Stomach (tissue), 4 donors: Measurements from ENCODE around the gene TCF12.

Experiments used
- CTCF ChIP-seq, 7 experiments: fragments of 450-650 bp in 4 of 7; fragments of 200-600 bp in 3 of 7; sonication (generic) in 3 of 7; IDR thresholded peaks; one replicate each; pipeline ENCODE4 v1.5.1; 2016 to 2019; ENCODE audit warnings: antibody characterized with exemption in 7 of 7, control low read depth in 2 of 7, mild to moderate bottlenecking in 1 of 7
- EP300 ChIP-seq: sonication (generic); formaldehyde crosslinking; IDR thresholded peaks from one replicate; pipeline ENCODE4 v1.6.1; 2017; ENCODE audit warnings: antibody characterized with exemption
- POLR2A ChIP-seq, 4 donors: fragments of 450-650 bp; IDR thresholded peaks; one replicate each; pipeline ENCODE4 v1.6.1; 2016; ENCODE audit warnings: antibody characterized with exemption in 4 of 4, control low read depth in 2 of 4, mild to moderate bottlenecking in 1 of 4, moderate library complexity in 1 of 4
- POLR2AphosphoS5 ChIP-seq, 3 donors: sonication (generic); formaldehyde crosslinking; IDR thresholded peaks; one replicate each; pipeline ENCODE4 v1.6.1; 2016; ENCODE audit warnings: antibody characterized with exemption in 3 of 3

DNA sequence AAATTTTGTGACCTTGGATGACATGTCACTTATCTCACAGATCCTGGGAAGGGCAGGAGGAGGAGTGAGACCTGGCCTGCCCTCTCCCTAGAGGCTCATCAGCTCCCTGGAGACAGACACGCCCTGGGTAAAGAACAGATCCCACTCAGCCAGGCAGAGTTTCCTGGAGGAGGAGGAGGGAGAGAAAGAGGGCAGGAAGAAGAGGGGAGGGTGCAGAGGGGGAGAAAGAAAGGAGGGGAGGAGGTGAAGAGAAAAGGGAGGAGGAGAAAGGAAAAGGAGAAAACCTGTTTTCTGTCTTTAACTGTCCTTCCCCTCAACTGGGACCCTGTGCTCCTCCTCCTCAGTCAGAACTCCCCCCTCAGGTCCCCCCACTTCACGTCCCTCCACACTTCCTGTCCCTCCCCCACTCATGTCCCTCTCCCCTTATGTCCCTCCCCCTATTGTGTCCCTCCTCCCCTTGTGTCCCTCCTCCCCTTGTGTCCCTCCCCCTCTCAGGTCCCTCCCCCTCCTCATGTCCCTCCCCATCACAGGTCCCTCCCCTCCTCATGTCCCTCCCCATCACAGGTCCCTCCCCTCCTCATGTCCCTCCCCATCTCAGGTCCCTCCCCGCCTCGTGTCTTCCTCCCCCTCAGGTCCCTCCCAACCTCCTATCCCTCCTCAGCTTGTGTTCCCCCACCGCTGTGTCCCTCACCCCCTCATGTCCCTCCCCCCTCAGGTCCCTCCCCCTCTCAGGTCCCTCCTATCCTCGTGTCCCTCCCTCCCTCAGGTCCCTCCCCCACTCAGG lies 405.6 kb downstream of the TCF12 start:
- no peak for TF ChIP-seq POLR2A (IDR thresholded peaks at IDR 0.05)
- no peak for TF ChIP-seq CTCF (IDR thresholded peaks at IDR 0.05)
- no peak for TF ChIP-seq POLR2AphosphoS5 (IDR thresholded peaks at IDR 0.05)
- no peak for TF ChIP-seq EP300
